SK-N-SH treated with all-trans-retinoic acid at 6 μM for 48 hours (cell line): Measurements from ENCODE around the gene STAC2.

Experiments used
- ARNTL ChIP-seq: fragments of 450-650 bp; formaldehyde crosslinking; IDR thresholded peaks from 2 replicates; pipeline ENCODE4 v1.5.0; 2020; ENCODE audit warnings: low read depth, mild to moderate bottlenecking, moderate library complexity, borderline replicate concordance
- CREB5 ChIP-seq: fragments of 250-450 bp; sonication (Bioruptor Pico); IDR thresholded peaks from 2 replicates; pipeline ENCODE4 v1.5.1; 2020; ENCODE audit warnings: low read depth, mild to moderate bottlenecking, moderate library complexity
- CSDC2 ChIP-seq: fragments of 250-450 bp; sonication (Bioruptor Pico); IDR thresholded peaks from 2 replicates; pipeline ENCODE4 v1.5.0; 2020; ENCODE audit warnings: mild to moderate bottlenecking, moderate library complexity
- PATZ1 ChIP-seq: fragments of 250-450 bp; sonication (Bioruptor Pico); IDR thresholded peaks from 2 replicates; pipeline ENCODE4 v1.8.0; 2020; ENCODE audit warnings: mild to moderate bottlenecking, moderate library complexity, borderline replicate concordance
- POU6F1 ChIP-seq: fragments of 250-450 bp; sonication (Bioruptor Pico); IDR thresholded peaks from 2 replicates; pipeline ENCODE4 v1.8.0; 2021; ENCODE audit warnings: low read depth, mild to moderate bottlenecking, moderate library complexity, borderline replicate concordance
- PPARA ChIP-seq: fragments of 250-450 bp; sonication (Bioruptor Pico); IDR thresholded peaks from 2 replicates; pipeline ENCODE4 v1.5.0; 2020; ENCODE audit warnings: mild to moderate bottlenecking, borderline replicate concordance
- RARB ChIP-seq: fragments of 250-450 bp; sonication (Bioruptor Pico); IDR thresholded peaks from 2 replicates; pipeline ENCODE4 v1.8.0; 2021; ENCODE audit warnings: mild to moderate bottlenecking, moderate library complexity
- TCF4 ChIP-seq: fragments of 250-450 bp; sonication (Bioruptor Pico); IDR thresholded peaks from 2 replicates; pipeline ENCODE4 v1.8.0; 2021; ENCODE audit warnings: mild to moderate bottlenecking, moderate library complexity, borderline replicate concordance
- TSHZ2 ChIP-seq: fragments of 250-450 bp; sonication (Bioruptor Pico); IDR thresholded peaks from 2 replicates; pipeline ENCODE4 v1.5.0; 2020; ENCODE audit warnings: mild to moderate bottlenecking, moderate library complexity
- ZC3H10 ChIP-seq: fragments of 250-450 bp; sonication (Bioruptor Pico); IDR thresholded peaks from 2 replicates; pipeline ENCODE4 v1.5.1; 2021; ENCODE audit warnings: mild to moderate bottlenecking, moderate library complexity
- ZFP30 ChIP-seq: fragments of 450-650 bp; formaldehyde crosslinking; IDR thresholded peaks from 2 replicates; pipeline ENCODE4 v1.5.0; 2022; ENCODE audit warnings: mild to moderate bottlenecking, moderate library complexity

- TF ChIP-seq PATZ1 (no peak), ZFP30 (CRISPR knock-in tag) (no peak), CREB5 (CRISPR knock-in tag) (no peak), PPARA (no peak), ARNTL (CRISPR knock-in tag) (no peak), TCF4 (CRISPR knock-in tag) (no peak), TSHZ2 (CRISPR knock-in tag) (no peak), POU6F1 (no peak), ZC3H10 (no peak), RARB (CRISPR knock-in tag) (no peak), CSDC2 (CRISPR knock-in tag) (no peak)
These were observed 55.2 kb downstream of the STAC2 start for GRCh38 chr17:39170558-39170957.
